GM19463 (cell line): ENCODE results near the gene WHAMM.
"Not testable (repeated sequence)": the region's sequence is repeated elsewhere in the genome, so short reads cannot be mapped to it uniquely, and the experiment has no call there.

ENCODE experiments used
- ATAC-seq: cut with Tn5 transposase; IDR thresholded peaks from one replicate; pipeline ENCODE4 v1.9.1; 2021; ENCODE audit warnings: mild to moderate bottlenecking, moderate library complexity; ENCODE audit not compliant: unreplicated experiment

WHAMM gene

GRCh38 chr15:82862886-82863285, 53.5 kb downstream of the WHAMM start:
- ATAC-seq: no peak

GRCh38 chr15:82864967-82865366, 55.5 kb downstream of the WHAMM start:
- ATAC-seq: no peak

- not testable (repeated sequence) for ATAC-seq
Measured at GRCh38 chr15:82865581-82865980, 56.2 kb downstream of the WHAMM start.

- not testable (repeated sequence) for ATAC-seq
Measured at GRCh38 chr15:82865981-82866380, 56.6 kb downstream of the WHAMM start.

DNA sequence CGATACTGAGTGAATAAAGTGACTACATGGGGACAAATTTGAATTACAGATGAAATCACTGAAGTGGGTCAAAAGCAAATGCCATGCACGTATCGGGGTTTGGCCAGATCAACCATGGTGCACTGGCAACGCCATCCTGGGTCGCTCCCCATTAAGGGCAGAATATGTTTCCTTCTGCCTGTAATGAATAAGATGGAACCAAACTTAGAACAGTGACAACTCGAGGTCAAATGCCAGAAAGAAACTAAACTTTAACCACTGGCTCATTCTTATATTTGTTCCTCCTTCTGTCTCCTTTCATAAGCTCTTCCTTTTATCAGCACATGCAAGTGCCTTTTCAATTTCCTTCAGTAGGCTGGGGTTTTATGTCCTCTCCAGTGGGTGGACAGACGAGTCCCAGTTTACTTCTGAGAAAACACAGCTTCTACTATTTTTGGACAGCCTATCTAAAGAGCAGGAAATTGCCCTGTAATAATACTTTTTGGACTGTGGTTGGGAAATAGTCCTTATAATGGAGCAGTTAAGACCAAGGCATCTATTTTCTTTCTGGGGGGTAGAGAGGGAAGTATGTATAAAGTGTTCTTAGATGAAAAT, 61.4 kb downstream of the WHAMM start:
- no peak for ATAC-seq

DNA sequence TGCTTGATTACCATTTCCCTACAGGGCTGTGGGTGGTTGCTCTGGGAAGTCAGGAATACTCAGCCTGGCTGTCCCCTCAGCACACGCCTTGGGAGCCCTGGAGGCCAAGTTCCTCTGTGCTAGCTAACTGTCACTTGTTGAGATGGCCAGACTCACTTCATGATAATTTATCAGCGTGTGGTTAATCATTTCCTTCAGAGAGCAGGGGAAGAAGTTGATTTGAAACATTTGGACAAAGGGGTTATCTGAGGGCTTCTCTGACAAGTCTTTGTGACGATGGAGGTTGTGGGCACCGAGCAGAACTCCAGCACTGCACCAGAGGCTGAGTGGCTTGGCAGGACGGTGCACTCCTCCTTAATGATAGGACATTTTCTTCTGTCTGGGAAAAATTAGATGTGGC, 61.9 kb downstream of the WHAMM start:
- ATAC-seq: no peak

DNA sequence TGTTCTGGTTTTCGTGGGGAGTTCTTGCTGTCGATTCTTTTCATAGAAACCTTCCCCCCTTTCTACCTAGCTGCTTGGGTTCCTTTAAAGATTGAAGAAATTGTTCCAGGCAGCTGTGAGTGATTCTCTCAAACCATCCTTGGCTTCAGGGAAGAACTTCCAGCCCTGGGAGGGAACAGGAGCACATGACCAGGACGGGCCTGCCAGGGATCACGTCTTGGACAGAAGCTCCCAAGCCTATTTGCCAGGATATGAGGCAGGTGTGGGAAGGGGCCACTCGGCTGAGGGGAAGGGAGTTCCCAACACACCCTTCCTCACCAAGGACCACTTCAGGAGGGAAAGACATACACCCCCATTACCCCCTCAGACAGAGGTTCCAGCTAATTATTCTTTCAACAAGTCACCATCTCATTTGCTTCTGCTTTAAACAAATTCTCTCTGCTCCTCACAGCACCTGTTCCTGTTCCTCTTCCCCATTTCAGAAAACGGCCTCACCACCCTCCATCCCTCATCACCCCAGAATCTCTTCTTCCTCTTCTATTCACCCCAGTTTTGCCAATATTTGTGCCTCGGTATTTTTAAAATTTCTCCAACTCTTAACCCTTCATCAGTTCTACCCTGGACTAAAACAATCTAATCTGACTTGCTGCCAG, 62.5 kb downstream of the WHAMM start:
- ATAC-seq: no peak

DNA sequence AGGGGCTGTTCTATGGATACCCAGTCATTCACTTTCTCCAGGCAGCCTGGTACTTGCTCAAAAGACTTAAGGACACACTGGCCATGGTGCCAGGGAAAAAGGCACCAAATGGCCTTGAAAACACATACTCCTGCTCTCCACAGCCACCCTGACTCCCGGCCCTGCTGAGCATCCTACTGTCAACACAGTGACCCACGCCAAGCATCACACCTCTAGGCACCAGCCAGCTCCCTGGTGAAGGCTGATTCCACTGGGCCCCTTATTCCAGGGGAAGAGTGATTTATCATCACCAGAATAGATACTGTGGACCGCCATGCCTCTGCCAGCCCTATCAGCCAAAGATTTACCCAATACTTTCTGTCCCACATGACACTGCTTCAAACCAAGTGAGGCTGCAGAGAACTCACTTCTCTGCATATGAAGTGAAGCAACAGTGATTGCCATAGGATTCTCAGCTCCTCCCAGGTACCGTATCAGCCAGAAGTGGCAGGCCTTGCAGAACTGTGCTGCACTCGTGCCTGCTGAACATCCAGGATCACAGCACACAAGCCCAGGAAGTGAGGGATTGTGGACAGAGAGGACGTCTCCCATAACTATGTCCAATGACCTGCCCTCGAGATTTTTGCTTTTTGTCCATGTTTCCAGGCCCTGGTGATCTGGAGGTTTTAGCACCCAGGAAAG, 63.7 kb downstream of the WHAMM start:
- ATAC-seq: no peak

DNA sequence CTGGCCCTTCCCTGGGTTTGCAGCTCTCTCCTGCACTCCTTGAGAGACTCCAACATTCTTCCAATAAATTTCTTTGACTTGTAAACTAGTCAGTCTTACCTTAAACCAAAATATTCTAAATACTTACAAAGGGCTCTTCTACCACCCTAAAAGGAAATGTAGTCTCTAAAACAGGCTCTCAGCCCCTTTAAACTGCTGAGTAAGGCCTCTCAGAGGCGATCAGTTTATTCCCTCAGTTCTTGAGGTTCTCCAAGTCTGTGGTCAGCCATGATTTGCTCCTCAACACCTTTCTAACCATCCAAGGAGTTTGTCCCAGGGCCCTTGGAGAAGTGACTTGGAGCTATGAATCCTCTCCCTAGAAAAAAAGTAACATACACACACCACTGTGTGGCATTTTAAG, 64.8 kb downstream of the WHAMM start:
- ATAC-seq: no peak

GRCh38 chr15:82874961-82875360, 65.5 kb downstream of the WHAMM start:
- no peak for ATAC-seq

DNA sequence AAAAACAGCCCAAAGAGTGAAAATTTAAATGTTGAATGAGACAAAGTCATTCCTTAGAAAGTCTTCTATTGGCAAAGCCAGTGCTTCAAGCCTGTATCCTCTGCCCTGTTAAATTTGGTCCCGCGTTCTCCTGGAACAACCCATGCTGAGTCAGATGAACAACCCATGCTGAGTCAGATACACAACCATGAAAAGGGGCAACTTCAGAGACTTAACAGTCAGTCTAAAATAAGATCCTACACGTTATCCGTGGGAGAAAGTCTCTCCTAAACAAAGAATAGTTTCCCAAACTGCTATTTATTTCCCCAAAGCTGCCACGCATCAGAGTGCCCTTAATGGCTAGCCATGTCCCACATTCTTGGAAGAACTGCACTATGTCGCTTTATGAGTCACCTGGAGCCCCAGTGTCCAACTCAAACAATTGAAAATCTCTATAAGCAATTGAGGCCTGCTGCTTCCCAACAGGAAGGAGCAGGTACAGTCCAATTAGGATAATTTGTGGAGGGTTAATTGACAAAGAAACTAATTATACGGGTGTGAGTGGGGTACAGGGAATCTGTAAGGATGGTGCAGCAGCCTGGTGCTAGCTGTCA, 66.1 kb downstream of the WHAMM start:
- no peak for ATAC-seq

- no peak for ATAC-seq
Measured at GRCh38 chr15:82877825-82878224, 68.4 kb downstream of the WHAMM start.

GRCh38 chr15:82878325-82878724, 68.9 kb downstream of the WHAMM start:
- ATAC-seq: no peak

DNA sequence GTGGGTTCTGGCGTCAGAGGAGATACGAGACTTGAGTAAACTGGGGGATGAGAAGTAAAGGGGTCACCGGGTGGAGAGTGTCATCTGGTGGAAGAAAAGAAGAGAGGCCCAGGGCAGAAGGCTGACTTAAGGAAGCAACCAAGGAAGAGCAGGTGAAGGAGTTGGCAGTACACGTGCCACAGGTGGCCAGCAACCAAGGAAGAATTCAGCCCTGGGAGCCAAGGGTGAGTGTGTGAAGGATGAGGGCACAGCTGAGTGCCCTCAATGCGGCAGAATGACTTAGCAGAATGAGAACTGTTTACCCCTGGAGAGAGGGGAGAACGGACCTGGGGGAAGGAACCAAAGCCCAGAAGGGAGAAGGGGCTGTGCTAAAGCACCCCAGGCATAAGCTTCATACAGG, 71.3 kb downstream of the WHAMM start:
- ATAC-seq: no peak

DNA sequence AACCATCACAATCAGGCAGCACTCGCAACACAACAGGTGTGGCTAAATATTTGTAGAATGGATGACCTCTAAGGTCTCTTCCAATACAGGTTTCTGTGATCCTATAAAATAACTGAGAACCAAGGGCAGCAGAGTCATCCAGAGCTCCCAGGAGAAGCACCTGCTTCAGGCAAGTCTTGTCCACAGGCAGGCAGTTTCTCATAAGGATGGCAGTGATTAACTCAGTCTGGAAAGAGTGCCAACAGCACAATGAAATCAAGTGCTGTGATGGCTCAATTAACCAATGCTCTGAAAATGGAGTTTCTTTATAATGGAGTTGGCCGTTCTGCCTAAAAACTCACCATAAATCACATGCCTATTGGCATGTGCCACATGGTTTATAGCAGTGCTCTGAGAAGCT, 72.3 kb downstream of the WHAMM start:
- ATAC-seq: no peak

DNA sequence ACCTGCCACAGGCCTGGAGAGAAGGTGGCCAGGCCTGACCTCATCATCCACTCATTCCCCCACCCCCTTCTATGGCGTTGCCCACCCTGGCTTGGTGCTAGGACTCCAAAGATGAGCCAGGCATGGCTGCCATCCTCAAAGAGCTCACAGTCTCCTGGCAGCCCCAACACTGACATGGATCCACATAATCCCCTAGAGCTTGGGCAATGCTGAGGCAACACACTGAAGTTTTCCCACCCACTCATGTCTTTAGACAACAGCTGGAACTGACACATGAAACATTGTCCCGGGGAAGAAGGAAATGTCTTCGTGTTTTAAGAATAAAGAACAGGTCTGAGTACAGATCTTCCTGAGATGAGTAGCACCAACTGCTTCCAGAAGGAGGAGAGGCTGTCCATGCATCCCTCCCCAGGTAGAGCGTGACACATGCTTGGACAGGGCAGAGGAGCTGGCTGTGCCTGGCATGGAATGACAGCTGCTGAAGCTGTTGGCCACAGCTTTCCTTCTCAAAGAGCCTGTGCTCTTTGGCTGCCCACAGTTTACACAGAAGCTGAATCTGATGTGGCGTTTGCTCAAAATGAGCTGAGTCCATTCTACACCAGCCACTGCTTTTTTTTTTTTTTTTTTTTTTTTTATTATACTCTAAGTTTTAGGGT, 73.0 kb downstream of the WHAMM start:
- no peak for ATAC-seq
